HG02970 (cell line): ENCODE results near the gene FUT3.
"Not testable (repeated sequence)": the region's sequence is repeated elsewhere in the genome, so short reads cannot be mapped to it uniquely, and the experiment has no call there.

Source experiments
- ATAC-seq: cut with Tn5 transposase; IDR thresholded peaks from one replicate; pipeline ENCODE4 v1.9.1; 2021; ENCODE audit warnings: mild to moderate bottlenecking, moderate library complexity, moderate number of reproducible peaks; ENCODE audit not compliant: unreplicated experiment, low FRiP score

FUT3 gene

DNA sequence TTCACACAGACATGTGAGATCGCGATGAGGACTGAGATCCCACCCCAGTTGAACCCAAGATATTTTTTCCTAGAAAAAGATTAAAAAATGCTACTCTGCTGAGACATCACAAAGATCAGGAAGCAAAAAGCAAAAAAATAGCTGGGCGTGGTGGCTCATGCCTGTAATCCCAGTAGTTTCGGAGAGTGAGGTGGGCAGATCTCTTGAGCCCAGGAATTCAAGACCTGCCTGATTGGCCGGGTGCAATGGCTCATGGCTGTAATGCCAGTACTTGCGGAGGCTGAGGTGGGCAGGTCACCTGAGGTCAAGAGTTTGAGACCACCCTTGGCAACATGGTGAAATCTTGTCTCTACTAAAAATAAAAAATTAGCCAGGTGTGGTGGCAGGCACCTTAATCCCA lies 1.1 kb downstream of the FUT3 start:
- no peak for ATAC-seq

DNA sequence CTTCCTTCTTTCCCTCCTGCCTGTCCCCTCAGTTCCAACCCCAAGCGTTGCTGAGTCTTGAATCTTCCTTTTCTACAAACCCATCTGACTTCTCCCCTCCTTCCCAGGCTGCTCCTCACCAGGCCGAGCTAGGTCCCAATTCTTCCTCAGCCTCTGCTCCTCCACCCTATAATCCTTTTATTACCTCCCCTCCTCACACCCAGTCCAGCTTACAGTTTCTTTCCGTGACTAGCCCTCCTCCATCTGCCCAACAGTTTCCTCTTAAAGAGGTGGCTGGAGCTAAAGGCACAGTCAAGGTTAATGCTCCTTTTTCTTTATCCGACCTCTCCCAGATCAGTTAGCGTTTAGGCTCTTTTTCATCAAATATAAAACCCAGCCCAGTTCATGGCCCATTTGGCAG lies 2.6 kb downstream of the FUT3 start:
- not testable (repeated sequence) for ATAC-seq

DNA sequence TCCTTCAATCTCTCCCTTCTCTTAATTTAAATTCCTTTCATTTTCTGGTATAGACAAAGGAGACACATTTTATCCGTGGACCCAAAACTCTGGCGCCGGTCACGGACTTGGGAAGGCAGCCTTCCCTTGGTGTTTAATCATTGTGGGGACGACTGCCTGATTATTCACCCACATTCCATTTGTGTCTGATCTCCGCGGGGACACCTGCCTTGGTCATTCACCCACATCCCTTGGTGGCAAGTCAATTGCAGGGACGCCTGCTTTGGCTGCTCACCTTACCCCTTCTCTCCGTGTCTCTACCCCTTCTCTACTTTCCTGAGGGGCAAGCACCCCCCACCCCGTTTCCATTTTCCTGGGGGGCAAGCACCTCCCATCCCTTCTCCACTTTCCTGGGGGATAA lies 3.4 kb downstream of the FUT3 start:
- not testable (repeated sequence) for ATAC-seq

DNA sequence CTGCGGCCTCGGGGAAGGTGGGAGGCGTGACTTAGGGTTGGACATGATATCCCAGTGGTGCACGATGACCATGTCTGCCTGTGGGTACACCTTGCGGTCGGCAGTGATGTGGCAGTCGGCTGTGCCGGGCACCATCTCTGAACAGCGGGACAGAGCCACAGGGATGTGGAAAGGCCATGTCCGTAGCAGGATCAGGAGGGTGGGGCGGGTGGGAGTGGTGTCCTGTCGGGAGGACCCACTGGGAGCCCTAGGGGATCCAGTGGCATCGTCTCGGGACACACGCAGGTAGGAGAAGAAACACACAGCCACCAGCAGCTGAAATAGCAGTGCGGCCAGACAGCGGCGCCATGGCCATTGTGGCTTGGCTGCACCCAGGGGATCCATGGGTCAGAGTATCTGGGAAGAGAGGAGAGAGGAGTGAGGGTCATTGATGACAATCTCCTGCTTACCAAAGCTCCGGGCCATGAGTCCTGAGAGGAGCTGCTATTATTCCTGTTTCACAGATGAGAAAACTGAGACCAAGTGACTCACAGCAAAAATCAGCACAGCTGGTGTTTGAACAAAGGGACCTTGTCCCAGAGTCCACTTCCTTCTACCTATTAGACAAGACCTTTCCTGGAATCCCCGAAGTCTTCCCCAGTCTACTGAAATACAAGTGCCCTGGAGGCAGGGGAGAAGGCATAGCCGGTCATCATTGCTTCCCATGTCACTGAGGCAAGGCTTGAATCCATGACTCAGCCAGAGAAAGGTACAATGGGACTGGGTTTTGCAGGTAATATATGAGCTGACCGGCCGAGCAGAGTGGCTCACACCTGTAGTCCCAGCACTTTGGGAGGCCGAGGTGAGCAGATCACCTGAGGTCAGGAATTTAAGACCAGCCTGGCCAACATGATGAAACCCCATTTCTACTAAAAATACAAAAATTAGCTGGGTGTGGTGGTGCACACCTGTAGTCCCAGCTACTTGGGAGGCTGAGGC lies 6.5 kb downstream of the FUT3 start:
- ATAC-seq, result no peak

DNA sequence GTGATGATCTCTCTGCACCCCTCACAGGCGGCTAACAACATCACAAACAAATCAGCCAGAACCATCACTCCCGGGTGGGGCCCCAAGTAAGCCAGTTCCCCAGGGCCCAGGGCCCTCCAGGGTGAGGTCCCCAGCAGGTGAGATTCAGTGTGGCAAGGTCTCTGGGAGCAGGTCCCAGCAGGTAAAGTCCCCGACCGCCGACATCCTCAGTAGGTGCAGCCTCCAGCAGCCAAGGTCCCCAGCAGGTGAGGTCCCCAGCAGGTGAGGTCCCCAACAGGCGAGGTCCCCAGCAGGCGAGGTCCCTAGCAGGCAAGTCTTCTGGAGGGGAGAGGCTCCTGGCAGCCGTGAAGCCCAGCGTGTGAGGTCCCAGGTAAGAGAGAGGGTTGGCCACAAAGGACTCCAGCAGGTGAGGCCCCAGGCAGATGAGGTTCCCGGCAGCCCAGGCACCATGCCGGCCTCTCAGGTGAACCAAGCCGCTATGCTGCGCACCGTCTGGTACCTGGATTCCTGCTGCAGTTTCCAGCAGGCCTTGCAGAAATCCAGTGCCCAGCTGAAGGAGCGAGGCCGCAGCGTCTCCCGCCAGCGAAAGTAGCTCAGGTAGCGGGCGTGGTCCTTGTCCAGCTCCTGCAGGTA lies 7.8 kb downstream of the FUT3 start:
- ATAC-seq, result no peak

DNA sequence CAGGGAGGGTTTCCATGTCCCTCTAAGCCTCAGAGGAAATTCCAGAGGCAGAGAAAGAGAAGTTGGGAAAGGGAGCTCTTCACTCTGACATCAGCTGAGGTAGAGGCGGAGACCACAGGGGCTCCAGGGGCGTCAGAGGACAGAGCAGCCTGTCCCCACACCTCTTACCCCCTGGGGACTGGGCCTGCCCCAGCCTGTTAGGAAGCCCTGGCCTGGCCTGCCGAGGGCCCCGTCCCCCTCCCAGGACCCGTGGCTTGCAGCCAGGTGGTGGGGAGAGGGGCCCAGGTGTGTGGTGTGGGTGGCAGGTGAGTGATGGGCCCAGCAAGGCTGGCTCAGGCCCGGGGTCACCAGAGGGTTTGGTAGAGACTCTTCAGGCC lies 9.5 kb downstream of the FUT3 start:
- not testable (repeated sequence) for ATAC-seq

DNA sequence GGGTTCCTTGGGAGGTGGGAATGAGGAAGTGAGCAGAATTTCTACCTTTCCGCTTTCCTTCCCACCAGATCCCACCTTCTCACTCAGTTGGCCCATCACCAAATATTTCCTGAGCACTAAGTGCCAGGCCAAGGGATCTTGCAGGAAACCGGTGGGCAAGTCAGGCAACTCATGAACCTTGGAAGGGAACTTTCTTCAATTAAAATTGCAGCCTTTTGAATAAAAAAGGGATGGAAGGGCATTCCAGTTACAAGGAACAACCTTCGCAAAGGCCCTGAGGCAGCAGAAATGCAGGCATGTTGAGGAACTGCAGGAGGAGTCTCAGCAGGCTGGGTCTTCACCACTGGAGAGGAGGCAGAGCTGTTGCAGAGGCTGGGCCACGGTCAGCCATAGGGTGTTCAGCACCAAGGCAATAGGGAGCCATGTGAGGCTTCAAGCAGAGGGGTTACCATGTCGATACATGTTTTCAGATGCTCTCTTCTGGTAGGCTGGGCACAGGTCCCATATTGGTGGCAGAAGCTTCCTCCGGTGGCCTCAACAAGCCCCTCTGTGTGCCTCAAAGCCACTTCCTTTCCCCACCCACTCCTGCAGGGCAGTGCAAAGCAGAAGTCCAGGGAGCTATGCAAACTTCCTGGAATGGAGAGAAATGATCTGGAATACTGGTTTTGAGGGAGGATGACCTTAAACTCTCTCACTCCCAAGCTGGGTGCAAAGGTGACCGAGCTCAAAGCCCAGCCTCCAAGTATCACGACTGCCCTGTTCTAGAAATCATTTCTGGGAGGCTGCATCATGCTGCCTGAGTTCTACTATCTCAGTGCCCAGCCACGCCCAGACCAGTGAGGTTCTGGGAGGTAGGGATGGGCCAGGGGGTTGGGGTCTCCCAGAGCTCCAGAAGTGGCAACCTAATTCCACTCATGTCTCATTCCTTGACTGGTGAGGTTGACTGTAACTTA lies 11.9 kb downstream of the FUT3 start, which contains the start of gene FUT6:
TSS of gene FUT6 (minus strand) at position 638 of the 953 bp plus-strand sequence. CDS start 7,135 bp downstream, outside the sequence.
- ATAC-seq, result no peak

DNA sequence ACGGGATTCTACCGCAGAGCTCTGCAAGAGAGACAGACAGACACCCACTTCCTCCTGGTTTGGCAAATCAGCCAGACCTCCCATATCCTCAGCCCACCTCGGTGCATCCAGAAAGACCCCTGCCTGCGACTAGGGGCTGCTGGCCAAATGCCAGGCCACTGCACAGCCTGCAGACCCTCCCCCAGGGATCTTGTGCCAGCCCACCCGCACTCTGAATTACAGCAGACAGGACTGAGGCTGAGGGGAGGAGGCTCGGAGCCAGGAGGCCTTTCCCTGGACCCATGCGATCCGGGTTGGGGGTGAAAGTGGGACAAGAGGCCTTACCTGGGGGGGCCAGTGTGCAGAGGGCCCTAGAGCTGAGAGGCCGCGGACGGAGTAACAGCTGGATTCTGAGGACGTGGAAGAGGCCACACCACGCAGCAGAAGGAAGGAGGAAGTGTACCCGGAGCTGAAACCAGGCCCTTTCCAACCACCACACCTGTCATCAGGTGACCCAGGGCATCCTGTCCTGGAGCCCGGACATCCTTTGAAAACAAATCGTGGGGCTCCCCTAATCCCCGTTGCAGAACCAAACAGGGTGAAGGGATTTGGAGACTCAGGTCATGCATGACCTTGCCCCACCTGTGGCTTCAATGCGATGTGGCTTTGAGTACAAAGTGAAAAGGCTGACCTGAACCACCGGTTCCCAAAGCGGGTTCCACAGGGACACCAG lies 12.7 kb downstream of the FUT3 start:
- no peak for ATAC-seq

DNA sequence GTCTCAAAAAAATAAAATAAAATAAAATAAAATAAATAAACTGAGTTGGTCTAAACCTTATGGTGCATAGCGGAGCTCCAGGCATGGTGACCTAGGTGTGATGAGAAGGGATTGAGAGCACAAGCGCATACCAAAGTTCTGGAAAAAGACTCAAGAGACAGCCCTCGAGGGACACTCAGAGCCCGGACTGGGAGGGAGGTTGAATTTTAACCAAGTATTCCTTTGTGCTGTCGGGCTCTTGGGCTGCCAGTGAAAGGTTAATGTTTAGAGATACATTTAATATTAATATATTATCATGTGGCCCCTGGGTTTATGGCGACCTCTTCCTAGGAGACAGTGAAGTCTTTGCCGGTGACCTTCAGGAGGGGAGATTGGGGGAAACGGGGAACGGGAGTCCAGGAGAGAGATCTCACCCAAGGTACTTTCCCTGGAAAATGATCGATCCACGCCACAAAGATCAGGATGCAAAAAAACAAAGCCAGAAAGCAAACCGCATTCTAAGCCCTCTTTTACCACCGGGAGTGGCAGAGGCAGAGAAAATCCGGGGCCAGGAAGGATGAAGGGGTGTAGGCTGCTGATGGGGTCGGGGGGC lies 13.4 kb downstream of the FUT3 start:
- ATAC-seq, result no peak

DNA sequence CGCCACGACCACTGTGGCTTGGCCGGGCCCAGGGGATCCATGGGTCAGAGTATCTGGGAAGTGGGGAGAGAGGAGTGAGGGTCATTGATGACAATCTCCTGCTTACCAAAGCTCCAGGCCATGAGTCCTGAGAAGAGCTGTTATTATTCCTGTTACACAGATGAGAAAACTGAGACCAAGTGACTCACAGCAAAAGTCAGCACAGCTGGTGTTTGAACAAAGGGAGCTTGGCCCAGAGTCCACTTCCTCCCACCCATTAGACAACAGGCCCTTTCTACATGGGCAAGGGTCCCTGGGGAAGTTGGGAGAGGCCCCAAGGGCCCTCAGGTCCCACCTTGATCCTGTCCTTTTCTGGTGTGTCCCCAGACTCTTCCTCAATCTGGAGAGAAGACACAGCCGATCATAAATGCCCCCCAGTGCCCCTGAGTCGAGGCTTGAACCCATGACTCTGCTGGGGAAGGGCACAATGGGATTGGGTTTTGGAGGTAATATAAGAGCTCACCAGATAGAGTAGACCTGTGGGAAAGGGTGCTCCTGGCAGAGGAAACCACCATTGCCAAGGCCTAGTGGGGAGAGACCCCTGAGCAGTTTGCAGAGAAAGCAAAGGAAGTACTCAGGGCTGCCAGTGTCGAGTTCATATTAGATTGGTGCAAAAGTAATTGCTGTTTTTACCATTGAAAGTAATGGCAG lies 18.6 kb downstream of the FUT3 start:
- ATAC-seq, result no peak

DNA sequence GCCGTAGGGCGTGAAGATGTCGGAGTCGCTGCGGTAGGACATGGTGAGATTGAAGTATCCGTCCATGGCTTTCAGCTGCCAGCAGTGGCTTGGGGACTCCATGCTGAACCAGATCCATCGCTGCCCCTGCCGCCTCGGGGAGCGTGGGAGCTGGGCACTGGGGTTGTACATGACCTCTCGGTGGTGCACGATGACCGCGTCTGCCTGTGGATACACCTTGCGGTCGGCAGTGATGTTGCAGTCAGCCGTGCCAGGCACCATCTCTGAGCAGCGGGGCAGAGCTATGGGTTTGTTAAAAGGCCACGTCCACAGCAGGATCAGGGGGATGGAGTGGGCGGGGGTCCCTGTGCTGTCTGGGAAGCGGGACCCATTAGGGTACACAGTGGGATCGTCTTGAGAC lies 19.2 kb downstream of the FUT3 start:
- no peak for ATAC-seq

DNA sequence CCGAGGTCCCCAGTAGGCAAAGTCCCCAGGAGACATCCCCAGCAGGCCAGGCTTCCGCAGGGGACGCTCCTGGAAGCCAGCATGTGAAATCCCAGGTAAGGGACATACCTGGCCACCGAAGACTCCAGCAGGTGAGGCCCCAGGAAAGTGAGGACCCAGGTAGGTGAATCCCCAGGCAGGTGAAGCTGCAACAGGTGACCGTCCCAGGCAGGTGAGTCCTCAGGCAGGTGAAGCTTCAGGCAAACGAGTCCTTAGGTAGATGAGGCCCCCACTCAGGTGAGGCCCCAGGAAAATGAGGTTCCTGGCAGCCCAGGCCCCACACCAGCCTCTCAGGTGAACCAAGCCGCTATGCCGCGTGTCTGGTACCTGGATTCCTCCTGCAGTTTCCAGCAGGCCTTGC lies 20.1 kb downstream of the FUT3 start:
- ATAC-seq, result no peak

DNA sequence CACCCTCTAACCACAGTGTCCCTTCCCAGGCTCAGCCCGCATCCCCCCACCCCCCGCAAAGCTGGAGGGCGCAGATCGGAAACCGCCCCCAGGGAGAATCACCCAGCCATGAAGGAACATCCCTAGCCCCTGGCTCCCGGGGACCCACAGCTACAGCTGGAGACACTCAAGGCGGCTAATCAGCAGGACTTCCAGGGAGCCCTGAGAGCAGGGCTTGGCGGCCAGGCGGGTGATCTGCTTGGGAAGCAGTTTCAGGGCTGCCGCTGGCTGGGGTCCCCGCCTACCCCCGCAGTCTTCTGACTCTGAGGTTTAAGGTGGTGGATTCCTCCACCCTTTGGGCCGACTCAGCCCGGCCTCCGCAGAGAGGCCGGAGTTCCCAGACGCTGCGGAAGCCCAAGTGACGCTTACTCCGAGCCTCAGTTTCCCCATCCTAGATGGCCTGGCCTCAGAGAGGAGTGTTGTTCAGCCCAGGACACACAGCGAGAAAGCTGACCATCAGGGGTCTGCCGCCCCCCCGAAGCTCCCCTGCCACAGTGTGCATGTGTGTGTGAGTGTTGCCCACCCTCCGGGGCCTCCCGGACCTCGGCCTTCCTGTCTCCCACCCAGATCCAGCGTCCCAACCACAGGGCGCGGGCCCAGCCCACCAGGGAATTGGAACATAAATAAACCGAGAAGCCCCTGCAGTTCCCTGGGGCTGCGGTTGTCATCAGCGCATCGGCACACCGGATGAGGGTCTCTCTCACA lies 21.5 kb downstream of the FUT3 start:
- ATAC-seq, result no peak

DNA sequence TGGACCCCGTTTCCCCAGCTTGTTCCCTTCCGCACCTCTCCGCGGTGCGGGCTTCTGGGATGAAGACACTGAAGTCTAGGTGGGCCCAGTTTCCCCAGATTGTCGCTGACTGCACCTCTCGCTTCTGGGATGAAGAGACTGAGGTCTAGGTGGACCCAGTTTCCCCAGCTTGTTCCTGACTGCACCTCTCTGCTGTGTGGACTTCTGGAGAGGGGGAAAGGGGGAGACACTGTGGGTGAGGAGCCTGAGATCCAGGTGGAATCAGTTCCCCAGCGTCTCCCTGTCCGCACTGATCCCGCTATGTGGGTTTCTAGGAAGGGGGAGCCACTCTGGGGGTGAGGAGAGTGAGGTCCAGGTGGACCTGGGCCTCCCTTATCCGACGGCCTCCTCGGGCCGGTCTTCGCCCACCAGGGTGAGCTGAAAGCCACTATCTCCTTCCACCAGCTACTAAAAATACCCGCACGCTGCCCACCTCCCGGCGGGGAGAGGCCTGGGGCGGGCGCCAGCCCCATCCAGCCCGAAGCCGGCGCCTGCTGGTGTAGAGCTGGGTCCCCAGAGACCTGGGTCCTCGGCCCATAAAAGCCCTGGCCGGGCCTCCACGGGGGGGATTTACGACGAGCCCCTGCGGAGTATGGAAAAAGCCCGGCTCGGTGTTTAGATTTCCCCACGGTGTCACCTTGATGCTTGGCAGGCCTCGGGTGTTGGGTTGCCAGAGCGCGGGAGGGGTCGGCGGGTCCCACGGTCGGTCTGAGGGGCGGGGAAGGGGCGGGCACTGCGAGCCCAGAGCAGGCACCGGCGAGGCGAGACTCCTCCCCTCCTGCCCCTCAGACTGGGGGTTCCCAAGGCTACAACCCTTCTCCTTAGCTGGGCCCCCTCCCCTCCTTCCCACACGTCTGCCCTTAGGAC lies 22.3 kb downstream of the FUT3 start:
- ATAC-seq, result no peak

DNA sequence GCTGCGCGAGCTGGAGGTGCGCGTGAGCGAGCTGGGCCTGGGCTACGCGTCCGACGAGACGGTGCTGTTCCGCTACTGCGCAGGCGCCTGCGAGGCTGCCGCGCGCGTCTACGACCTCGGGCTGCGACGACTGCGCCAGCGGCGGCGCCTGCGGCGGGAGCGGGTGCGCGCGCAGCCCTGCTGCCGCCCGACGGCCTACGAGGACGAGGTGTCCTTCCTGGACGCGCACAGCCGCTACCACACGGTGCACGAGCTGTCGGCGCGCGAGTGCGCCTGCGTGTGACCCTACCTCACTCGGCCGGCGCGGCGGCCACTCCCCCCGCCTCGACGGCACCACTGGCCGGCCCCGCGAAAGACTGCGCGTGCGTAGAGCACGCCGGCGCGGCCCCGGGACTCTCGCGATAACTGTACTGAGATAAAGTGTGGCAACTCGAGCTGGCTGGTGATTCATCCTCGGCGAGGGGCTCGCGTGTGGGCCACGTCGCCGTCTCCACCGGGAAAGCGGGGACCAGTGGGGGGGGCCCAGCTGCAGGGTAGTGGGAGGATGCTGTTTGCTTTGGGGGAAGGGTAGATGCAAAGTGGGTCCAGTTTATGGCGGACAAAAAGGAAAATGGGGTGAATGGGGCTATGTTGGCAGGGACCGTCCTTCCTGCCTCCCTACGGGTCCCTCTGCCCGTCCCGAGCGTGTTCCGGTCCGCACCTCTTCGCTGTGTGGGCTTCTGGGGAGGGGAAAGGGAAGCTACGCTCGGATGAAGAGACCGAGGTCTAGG lies 23.2 kb downstream of the FUT3 start:
- peak; percentile 60 for ATAC-seq

DNA sequence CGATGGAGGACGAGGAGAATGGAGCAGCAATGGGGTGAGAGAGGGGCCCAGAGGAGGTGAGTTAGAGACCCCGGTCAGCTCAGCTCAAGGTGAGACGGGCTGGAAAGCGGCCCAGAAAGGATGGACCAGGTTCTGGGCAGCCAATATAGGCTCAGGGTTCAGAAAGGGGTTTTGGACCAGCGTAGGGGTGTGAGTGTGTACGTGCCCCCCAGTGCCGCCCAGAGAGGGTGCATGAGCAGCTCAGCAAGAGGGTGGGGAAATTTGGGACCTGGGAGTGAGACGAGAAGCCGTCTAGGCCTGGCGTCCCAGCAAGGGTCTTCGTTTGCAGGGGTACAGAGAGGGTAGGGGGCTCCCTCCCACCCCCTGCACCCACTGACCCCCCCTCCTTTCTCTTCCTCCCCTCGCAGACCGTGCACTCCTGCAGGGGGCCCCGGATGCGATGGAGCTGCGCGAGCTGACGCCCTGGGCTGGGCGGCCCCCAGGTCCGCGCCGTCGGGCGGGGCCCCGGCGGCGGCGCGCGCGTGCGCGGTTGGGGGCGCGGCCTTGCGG lies 23.8 kb downstream of the FUT3 start:
- ATAC-seq, result no peak
